NCI-H510A treated with DMSO at 0.1 percent for 48 hours (cell line): Measurements from ENCODE around the gene NDUFAF7.
A peak's percentile ranks its signal among the peaks of the same experiment; 100 is the strongest.
"Not testable (repeated sequence)": the region's sequence is repeated elsewhere in the genome, so short reads cannot be mapped to it uniquely, and the experiment has no call there.

Source experiments
- DNase-seq: peaks from one replicate; lab custom pipeline; 2025; lab: John Stamatoyannopoulos, UW

Gene NDUFAF7

GRCh38 chr2:37282746-37283145, 51.3 kb downstream of the NDUFAF7 start:
- no peak for DNase-seq

GRCh38 chr2:37283207-37283606, 51.7 kb downstream of the NDUFAF7 start:
- no peak for DNase-seq

- no peak for DNase-seq
Measured at GRCh38 chr2:37284381-37284780, 52.9 kb downstream of the NDUFAF7 start.

GRCh38 chr2:37287966-37288365, 56.5 kb downstream of the NDUFAF7 start:
- DNase-seq: peak; percentile 32

GRCh38 chr2:37291680-37292079, 60.2 kb downstream of the NDUFAF7 start:
- DNase-seq: no peak

GRCh38 chr2:37294858-37295257, 63.4 kb downstream of the NDUFAF7 start:
- DNase-seq: not testable (repeated sequence)

- DNase-seq: no peak
Measured at GRCh38 chr2:37295469-37296073, 64.1 kb downstream of the NDUFAF7 start.

GRCh38 chr2:37297632-37298031, 66.2 kb downstream of the NDUFAF7 start:
- no peak for DNase-seq
